SK-N-SH (cell line): ENCODE measurements around the gene HIPK2. TPM values are rescaled to one million over a fixed set of nuclear protein-coding genes. Genes with fewer than 3 reads are reported as not detected.
A peak's percentile ranks its signal among the peaks of the same experiment; 100 is the strongest.

Experiments
- CTCF ChIA-PET: fragments of 300-600, 350-600 bp; formaldehyde crosslinking; extraction: SDS; loops from one replicate; lab custom pipeline; 2021; lab: Yijun Ruan, JAX
- POLR2A ChIA-PET: fragments of 350-600 bp; sonication (Branson Sonifier 250); formaldehyde crosslinking; extraction: SDS; loops from one replicate; lab custom pipeline; 2020; ENCODE audit warnings: antibody characterized with exemption, inconsistent platforms; lab: Yijun Ruan, JAX
- DNase-seq: peaks from one replicate; pipeline ENCODE4 v3.0.0; 2012
- H2AFZ ChIP-seq: fragments of 200-600 bp; sonication (generic); 2 replicates; pipeline ENCODE4 v1.8.1; 2016; ENCODE audit warnings: antibody characterized with exemption, mild to moderate bottlenecking, low read depth
- H3F3A ChIP-seq: fragments of 200-600 bp; sonication (generic); replicated peaks from 2 replicates; pipeline ENCODE3; 2016; ENCODE audit warnings: antibody characterized with exemption, mild to moderate bottlenecking; ENCODE audit not compliant: insufficient read depth
- H3K27ac ChIP-seq, 2 experiments: fragments of 200-500 bp in 1 of 2; fragments of 200-600 bp in 1 of 2; sonication (Bioruptor generic) in 1 of 2; sonication (generic), shearing (Covaris generic) in 1 of 2; 2 replicates each; pipeline versions ENCODE4 v1.5.1 to v1.6.1; 2014 to 2016; ENCODE audit warnings: low read depth in 2 of 2, inconsistent platforms in 1 of 2, low read length in 1 of 2, mild to moderate bottlenecking in 1 of 2, mixed read lengths in 1 of 2
- H3K27me3 ChIP-seq: fragments of 200-600 bp; sonication (generic), shearing (Covaris generic); 2 replicates; pipeline ENCODE4 v1.6.1; 2016; ENCODE audit warnings: mixed run types; ENCODE audit not compliant: insufficient read depth
- H3K36me3 ChIP-seq, 2 experiments: fragments of 200-500 bp in 1 of 2; fragments of 200-600 bp in 1 of 2; sonication (Bioruptor generic) in 1 of 2; sonication (generic) in 1 of 2; replicated peaks in 1 of 2; 2 replicates each; pipeline versions ENCODE3 to v1.5.1; 2014 to 2016; ENCODE audit warnings: low read length in 1 of 2, mild to moderate bottlenecking in 1 of 2; ENCODE audit not compliant: insufficient read depth in 2 of 2, control insufficient read depth in 1 of 2
- H3K4me1 ChIP-seq, 2 experiments: fragments of 200-500 bp in 1 of 2; fragments of 200-600 bp in 1 of 2; sonication (Bioruptor generic) in 1 of 2; sonication (generic), shearing (Covaris generic) in 1 of 2; 2 replicates each; pipeline versions ENCODE4 v1.5.1 to v1.6.1; 2014 to 2016; ENCODE audit warnings: low read depth in 1 of 2, low read length in 1 of 2, mixed run types in 1 of 2; ENCODE audit not compliant: insufficient read depth in 2 of 2, control insufficient read depth in 1 of 2
- H3K4me2 ChIP-seq: fragments of 200-600 bp; sonication (generic), shearing (Covaris generic); 2 replicates; pipeline ENCODE4 v1.6.1; 2017; ENCODE audit warnings: mixed run types
- H3K4me3 ChIP-seq, 2 experiments: fragments of 200-500 bp in 1 of 2; fragments of 200-600 bp in 1 of 2; sonication (Bioruptor generic) in 1 of 2; sonication (generic), shearing (Covaris generic) in 1 of 2; 2 replicates each; pipeline versions ENCODE4 v1.5.1 to v1.8.1; 2014 to 2016; ENCODE audit warnings: low read depth in 2 of 2, inconsistent platforms in 1 of 2, low read length in 1 of 2, mild to moderate bottlenecking in 1 of 2, mixed read lengths in 1 of 2, moderate library complexity in 1 of 2
- H3K79me2 ChIP-seq: fragments of 200-600 bp; sonication (generic); 2 replicates; pipeline ENCODE4 v1.8.1; 2017; ENCODE audit warnings: mild to moderate bottlenecking; ENCODE audit not compliant: insufficient read depth
- H3K9ac ChIP-seq: fragments of 200-600 bp; sonication (generic); 2 replicates; pipeline ENCODE4 v1.6.1; 2017; ENCODE audit warnings: mixed run types
- H3K9me2 ChIP-seq: fragments of 200-600 bp; sonication (generic); 2 replicates; pipeline ENCODE4 v1.6.1; 2017; ENCODE audit warnings: mixed run types
- H3K9me3 ChIP-seq: fragments of 200-600 bp; sonication (generic); 2 replicates; pipeline ENCODE4 v1.6.1; 2017; ENCODE audit warnings: mixed run types, mild to moderate bottlenecking, moderate library complexity
- H4K20me1 ChIP-seq: fragments of 200-600 bp; sonication (generic); 2 replicates; pipeline ENCODE4 v1.6.1; 2017; ENCODE audit warnings: mild to moderate bottlenecking, mixed run types; ENCODE audit not compliant: insufficient read depth
- CHD2 ChIP-seq: fragments of 150-350 bp; IDR thresholded peaks from 2 replicates; pipeline ENCODE4 v1.6.1; 2018; ENCODE audit warnings: low read length; ENCODE audit not compliant: partially characterized antibody
- FOXJ3 ChIP-seq: sonication (generic); formaldehyde crosslinking; IDR thresholded peaks from 2 replicates; pipeline ENCODE4 v1.5.1; 2020; ENCODE audit warnings: mild to moderate bottlenecking, missing genetic modification reagents
- JUND ChIP-seq: IDR thresholded peaks from 2 replicates; pipeline ENCODE4 v1.4.0; 2012
- NFIC ChIP-seq: IDR thresholded peaks from 2 replicates; pipeline ENCODE4 v1.4.0; 2012; ENCODE audit warnings: borderline replicate concordance
- NRF1 ChIP-seq: IDR thresholded peaks from 2 replicates; pipeline ENCODE4 v1.6.1; 2012; ENCODE audit warnings: low read depth, mild to moderate bottlenecking, low read length
- POLR2AphosphoS5 ChIP-seq: IDR thresholded peaks from 2 replicates; pipeline ENCODE4 v1.6.1; 2012; ENCODE audit warnings: low read depth, low read length
- RFX5 ChIP-seq: IDR thresholded peaks from 2 replicates; pipeline ENCODE4 v1.6.1; 2012; ENCODE audit warnings: mild to moderate bottlenecking, improper control_type of control experiment, low read length
- SIN3A ChIP-seq: IDR thresholded peaks from 2 replicates; pipeline ENCODE4 v1.6.1; 2012; ENCODE audit warnings: low read depth, mild to moderate bottlenecking, low read length, moderate library complexity, borderline replicate concordance
- TEAD4 ChIP-seq: IDR thresholded peaks from 2 replicates; pipeline ENCODE4 v1.4.0; 2012; ENCODE audit warnings: mild to moderate bottlenecking, borderline replicate concordance; ENCODE audit not compliant: insufficient read depth
- WGBS: methylation state at CpG from one replicate; pipeline ENCODE4 v1.1.6; 2017; ENCODE audit warnings: low lambda C conversion rate; 5-methylcytosine and 5-hydroxymethylcytosine counted together
- polyA plus RNA-seq, 3 experiments: library from polyadenylated mRNA; depleted of rRNA; stranded (reverse); fragments of >200 nt; gene quantifications; 2 replicates each; pipeline ENCODE4 v1.2.3, GENCODE V29; 2012
- TF ChIP-seq, protein P1 (sequence below): IDR thresholded peaks from 2 replicates; pipeline ENCODE4 v1.4.0; 2012; ENCODE audit warnings: low read depth

Gene HIPK2
- polyA plus RNA-seq, 1 of the 3 experiments (the other 2 are of a cell fraction): 14.2 TPM

DNA sequence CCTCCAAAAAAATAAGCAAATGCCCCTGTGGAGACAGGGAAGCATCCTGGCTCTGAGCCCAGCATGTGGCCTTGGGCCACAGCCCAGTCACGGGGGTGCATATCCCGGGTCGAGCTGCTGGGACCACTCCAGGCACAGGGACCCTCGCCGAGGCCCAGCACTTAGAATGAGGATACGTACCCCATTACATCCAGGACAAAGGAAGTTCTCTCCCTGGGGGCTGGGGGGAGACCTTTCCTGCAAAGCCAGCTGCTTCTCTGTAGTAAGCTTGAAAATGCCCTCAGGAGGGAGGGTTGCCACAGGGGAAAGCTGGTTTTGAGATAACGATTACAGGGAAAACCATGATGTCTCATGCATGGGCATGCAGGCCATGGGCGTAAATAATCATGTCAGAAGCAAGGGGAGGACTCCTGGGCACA is 75.5 kb downstream of the HIPK2 start:
- WGBS: 26% methylated on average over 6 of the region's 8 CpGs
- H3K79me2 ChIP-seq: peaks cover 67% of the 10 kb centered on the region
- no peak overlapping the region for H3K4me2 ChIP-seq
- ChIA-PET CTCF (interaction anchor here (0.7 to 1.8 kb wide), 6 partner anchors 10 to 96 kb away, joined by 3 to 9 read pairs (median 3); no protein-coding TSS in a partner anchor), POLR2A (interaction anchor here (0.7 kb wide), 1 partner anchor 29 kb away, joined by 3 read pairs; no protein-coding TSS in a partner anchor)
- no peaks in the 10 kb centered on the region for H3K9me3 ChIP-seq
- no peak overlapping the region for H2AFZ ChIP-seq
- no peaks in the 10 kb centered on the region for H3K27me3 ChIP-seq
- H3K36me3 ChIP-seq: peaks cover 10 to 30% of the 10 kb centered on the region in 2 experiments
- H3K9ac ChIP-seq: no peak overlapping the region
- H3K4me3 ChIP-seq: no peak overlapping the region
- H4K20me1 ChIP-seq: peaks cover 86% of the 10 kb centered on the region
- H3K9me2 ChIP-seq: no peaks in the 10 kb centered on the region
- H3F3A ChIP-seq: no peaks in the 10 kb centered on the region
- TF ChIP-seq, protein P1, sequence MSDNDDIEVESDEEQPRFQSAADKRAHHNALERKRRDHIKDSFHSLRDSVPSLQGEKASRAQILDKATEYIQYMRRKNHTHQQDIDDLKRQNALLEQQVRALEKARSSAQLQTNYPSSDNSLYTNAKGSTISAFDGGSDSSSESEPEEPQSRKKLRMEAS: no peak
- TF ChIP-seq TEAD4: no peak
- 0 out of 2 replicates have a peak, but pooled peaks have one; percentile 34 for TF ChIP-seq FOXJ3 (CRISPR knock-in tag)
- TF ChIP-seq NFIC: peak; percentile 38; the same call in 1 of the 2 replicates
- peaks cover 0 to 12% of the 10 kb centered on the region in 2 experiments; a peak in 1 of 4 replicates for H3K4me1 ChIP-seq
- H3K27ac ChIP-seq: no peak overlapping the region; a peak in 1 of 4 replicates
- peak; percentile 77 for DNase-seq

DNA sequence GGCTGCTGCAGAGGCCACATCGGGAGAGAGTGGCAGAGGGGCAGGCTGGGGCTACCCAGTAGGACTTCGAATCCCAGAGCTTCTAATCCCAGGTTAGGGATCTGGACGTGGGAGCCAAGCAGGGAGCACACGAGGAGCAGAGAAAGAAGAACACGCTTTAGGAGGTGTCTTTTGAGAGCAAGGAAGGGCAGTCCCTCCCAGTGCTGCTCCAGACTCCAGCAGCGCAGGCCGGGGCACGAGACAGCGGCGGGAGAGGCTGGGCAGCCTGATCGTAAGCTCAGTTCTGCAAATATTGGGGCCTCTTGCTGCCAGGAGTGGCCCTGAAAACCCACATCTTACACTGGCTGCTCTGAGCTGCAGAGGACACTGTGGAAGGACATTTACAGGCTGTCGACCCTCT is 75.9 kb downstream of the HIPK2 start:
- no peaks in the 10 kb centered on the region for H3K9me2 ChIP-seq
- peak; percentile 44 for DNase-seq
- TF ChIP-seq JUND: no peak
- TF ChIP-seq SIN3A: no peak
- TF ChIP-seq CHD2: no peak
- no peak for TF ChIP-seq RFX5
- TF ChIP-seq NRF1: no peak
- TF ChIP-seq POLR2AphosphoS5: no peak
- no peak overlapping the region for H2AFZ ChIP-seq
- no peaks in the 10 kb centered on the region for H3F3A ChIP-seq
- H3K27ac ChIP-seq: no peak overlapping the region; a peak in 1 of 4 replicates
- peaks cover 86% of the 10 kb centered on the region for H4K20me1 ChIP-seq
- CTCF ChIA-PET: interaction anchor here (0.8 to 1.8 kb wide), 5 partner anchors 10 to 95 kb away, joined by 3 to 9 read pairs (median 3); no protein-coding TSS in a partner anchor
- H3K9me3 ChIP-seq: no peaks in the 10 kb centered on the region
- 89% methylated on average over 11 of the region's 12 CpGs for WGBS
- H3K27me3 ChIP-seq: no peaks in the 10 kb centered on the region
- peaks cover 0 to 15% of the 10 kb centered on the region in 2 experiments; a peak in 1 of 4 replicates for H3K4me1 ChIP-seq
- no peak overlapping the region for H3K9ac ChIP-seq
- H3K79me2 ChIP-seq: peaks cover 71% of the 10 kb centered on the region
- POLR2A ChIA-PET: interaction anchor here (0.7 kb wide), 1 partner anchor 29 kb away, joined by 3 read pairs; no protein-coding TSS in a partner anchor
- no peak overlapping the region for H3K4me2 ChIP-seq
- H3K36me3 ChIP-seq: peaks cover 10 to 33% of the 10 kb centered on the region in 2 experiments
- no peak overlapping the region for H3K4me3 ChIP-seq
